Calu3 (cell line): ENCODE data around the gene IFT88. TPM values are rescaled to one million over a fixed set of nuclear protein-coding genes. Genes with fewer than 3 reads are reported as not detected.

Source experiments
- BruUV-seq: library from RNA; stranded (reverse); fragments of 400-500 nt; replicated peaks from 2 replicates; lab custom pipeline; 2021; lab: Mats Ljungman, UMichigan
- CTCF ChIA-PET: fragments of 300-600 bp; sonication (Branson Sonifier 250); formaldehyde crosslinking; loops from one replicate; lab custom pipeline; 2022; ENCODE audit warnings: antibody characterized with exemption; lab: Charles Lee
- DNase-seq: peaks from one replicate; pipeline ENCODE4 v3.0.0; 2022
- H3K27ac Mint-ChIP-seq: one replicate; pipeline ENCODE4 v1.8.0; 2022; ENCODE audit warnings: mixed read lengths; ENCODE audit not compliant: unreplicated experiment
- H3K27me3 Mint-ChIP-seq: one replicate; pipeline ENCODE4 v1.8.0; 2022; ENCODE audit warnings: mixed read lengths; ENCODE audit not compliant: unreplicated experiment
- H3K36me3 Mint-ChIP-seq: one replicate; pipeline ENCODE4 v1.8.0; 2022; ENCODE audit warnings: mild to moderate bottlenecking, moderate library complexity, mixed read lengths; ENCODE audit not compliant: insufficient read depth, unreplicated experiment
- H3K4me1 Mint-ChIP-seq: one replicate; pipeline ENCODE4 v1.8.0; 2022; ENCODE audit warnings: mild to moderate bottlenecking, low read depth, mixed read lengths; ENCODE audit not compliant: unreplicated experiment
- H3K4me3 Mint-ChIP-seq: one replicate; pipeline ENCODE4 v1.8.0; 2022; ENCODE audit warnings: mild to moderate bottlenecking, low read depth, moderate library complexity, mixed read lengths; ENCODE audit not compliant: unreplicated experiment
- H3K9me3 Mint-ChIP-seq: one replicate; pipeline ENCODE4 v1.8.0; 2022; ENCODE audit warnings: low read depth, mixed read lengths; ENCODE audit not compliant: unreplicated experiment
- intact Hi-C: fragments of 100-400 bp; cut with micrococcal nuclease; formaldehyde crosslinking; loops from one replicate; pipeline ENCODE4 v1.10.0; 2022; ENCODE audit not compliant: unreplicated experiment
- total RNA-seq: library from RNA; stranded (reverse); gene quantifications from 2 replicates; pipeline ENCODE4 v1.2.3, GENCODE V29; 2022
- TF ChIP-seq, protein P1 (sequence below): fragments of 200-600 bp; IDR thresholded peaks from one replicate; pipeline ENCODE4 v1.8.0; 2022; ENCODE audit warnings: antibody characterized with exemption; ENCODE audit not compliant: unreplicated experiment

IFT88 gene
- total RNA-seq, 1 experiment from 2014 or later: 13.6 TPM

DNA sequence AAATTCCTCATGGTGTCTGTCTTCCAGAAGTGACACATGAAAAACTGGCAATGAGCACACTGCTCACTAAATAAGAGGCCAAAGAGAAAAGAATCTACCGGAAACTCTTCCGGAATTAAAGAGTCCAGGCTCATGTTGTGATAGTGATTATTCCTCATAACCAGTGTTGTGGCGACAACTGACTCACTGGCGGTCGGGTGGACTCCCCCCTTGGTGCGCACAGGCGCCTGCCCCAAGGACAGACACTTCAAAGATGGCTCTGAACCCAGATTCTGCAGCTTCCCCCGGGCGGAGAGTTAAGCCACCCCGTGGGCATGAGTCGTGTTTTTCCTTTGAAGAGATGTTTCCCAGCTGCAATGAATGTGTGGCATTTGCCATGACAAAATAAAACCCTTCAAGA lies 146.8 kb downstream of the IFT88 start:
- CTCF ChIA-PET: no interaction called here
- BruUV-seq: no TSS peak
- Mint-ChIP-seq H3K27ac (no peak overlapping the region), H3K36me3 (no peaks in the 10 kb centered on the region), H3K4me1 (peaks cover 18% of the 10 kb centered on the region), H3K9me3 (no peaks in the 10 kb centered on the region), H3K4me3 (no peak overlapping the region), H3K27me3 (peaks cover 23% of the 10 kb centered on the region)
- intact Hi-C loops: loop anchor here (2.0 to 5.0 kb wide), 2 partner anchors 115 to 216 kb away; no protein-coding TSS in a partner anchor
- TF ChIP-seq, protein P1, sequence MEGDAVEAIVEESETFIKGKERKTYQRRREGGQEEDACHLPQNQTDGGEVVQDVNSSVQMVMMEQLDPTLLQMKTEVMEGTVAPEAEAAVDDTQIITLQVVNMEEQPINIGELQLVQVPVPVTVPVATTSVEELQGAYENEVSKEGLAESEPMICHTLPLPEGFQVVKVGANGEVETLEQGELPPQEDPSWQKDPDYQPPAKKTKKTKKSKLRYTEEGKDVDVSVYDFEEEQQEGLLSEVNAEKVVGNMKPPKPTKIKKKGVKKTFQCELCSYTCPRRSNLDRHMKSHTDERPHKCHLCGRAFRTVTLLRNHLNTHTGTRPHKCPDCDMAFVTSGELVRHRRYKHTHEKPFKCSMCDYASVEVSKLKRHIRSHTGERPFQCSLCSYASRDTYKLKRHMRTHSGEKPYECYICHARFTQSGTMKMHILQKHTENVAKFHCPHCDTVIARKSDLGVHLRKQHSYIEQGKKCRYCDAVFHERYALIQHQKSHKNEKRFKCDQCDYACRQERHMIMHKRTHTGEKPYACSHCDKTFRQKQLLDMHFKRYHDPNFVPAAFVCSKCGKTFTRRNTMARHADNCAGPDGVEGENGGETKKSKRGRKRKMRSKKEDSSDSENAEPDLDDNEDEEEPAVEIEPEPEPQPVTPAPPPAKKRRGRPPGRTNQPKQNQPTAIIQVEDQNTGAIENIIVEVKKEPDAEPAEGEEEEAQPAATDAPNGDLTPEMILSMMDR: no peak
- DNase-seq: no peak

DNA sequence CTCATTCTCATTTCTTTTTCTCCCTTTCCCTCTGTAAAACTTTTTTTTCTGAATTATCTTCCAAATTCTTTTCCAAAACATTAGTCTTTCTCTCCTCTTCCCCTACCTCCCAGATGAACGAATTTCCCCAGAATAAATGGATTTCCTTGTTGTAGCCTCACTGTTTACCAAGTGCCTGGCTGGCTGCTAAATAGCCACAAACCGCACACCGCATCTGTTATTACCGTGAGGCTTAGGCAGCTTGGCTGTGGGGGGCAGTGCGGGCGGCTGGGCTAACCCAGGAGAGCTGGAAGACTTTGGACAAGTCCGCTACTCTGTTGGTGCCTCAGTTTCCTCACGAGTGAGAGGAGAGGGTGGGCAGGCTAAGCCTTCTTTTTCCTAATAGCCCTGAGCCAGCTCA lies 147.2 kb downstream of the IFT88 start:
- H3K36me3 Mint-ChIP-seq: no peaks in the 10 kb centered on the region
- no peak overlapping the region for H3K27ac Mint-ChIP-seq
- H3K4me3 Mint-ChIP-seq: no peak overlapping the region
- no peak for DNase-seq
- CTCF ChIA-PET: no interaction called here
- no TSS peak for BruUV-seq
- H3K4me1 Mint-ChIP-seq: peaks cover 18% of the 10 kb centered on the region
- TF ChIP-seq, protein P1: no peak
- no peaks in the 10 kb centered on the region for H3K9me3 Mint-ChIP-seq
- intact Hi-C loops: loop anchor here (5.0 kb wide), 1 partner anchor 217 kb away; no protein-coding TSS in a partner anchor
- peaks cover 23% of the 10 kb centered on the region for H3K27me3 Mint-ChIP-seq

DNA sequence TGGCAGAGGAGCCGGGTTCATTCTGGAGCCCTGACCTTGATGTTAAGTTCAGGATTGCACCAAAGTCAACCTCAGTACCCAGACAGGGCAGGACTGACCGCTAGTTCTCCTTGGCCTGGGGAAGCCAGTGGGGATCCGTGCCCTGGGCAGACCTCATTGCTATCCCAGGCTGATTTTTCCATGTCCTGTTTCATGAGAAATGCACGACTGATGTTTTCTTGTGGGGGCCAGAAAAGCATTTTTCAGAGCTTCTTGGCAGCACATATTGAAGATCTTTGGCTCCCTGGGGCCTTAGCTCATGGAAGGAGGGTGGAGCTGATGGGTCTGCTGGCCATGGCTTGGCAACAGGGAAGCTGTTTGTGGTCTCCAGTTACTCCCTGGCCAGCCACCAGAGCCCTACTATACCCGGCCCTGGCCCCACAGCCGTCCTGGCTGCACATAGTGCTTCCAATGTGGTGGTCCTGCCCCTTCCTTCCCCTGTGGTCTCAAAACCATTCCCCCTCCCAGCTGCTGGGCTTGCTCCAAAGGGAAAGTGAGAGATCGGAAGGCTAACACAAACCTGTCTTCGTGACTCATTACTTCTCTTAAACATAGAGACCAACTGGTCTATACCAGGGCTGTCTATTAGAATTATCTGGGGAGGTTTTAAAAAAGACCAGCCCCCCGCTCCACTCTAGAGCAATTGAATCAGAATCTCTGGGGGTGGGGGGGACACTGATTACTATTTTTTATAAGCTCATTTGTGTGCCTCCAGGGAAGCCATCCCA lies 147.8 kb downstream of the IFT88 start:
- no TSS peak for BruUV-seq
- CTCF ChIA-PET: interaction anchor here (0.5 kb wide), 1 partner anchor 136 kb away, joined by 6 read pairs; no protein-coding TSS in a partner anchor
- TF ChIP-seq, protein P1: no peak
- H3K9me3 Mint-ChIP-seq: no peaks in the 10 kb centered on the region
- H3K4me3 Mint-ChIP-seq: no peak overlapping the region
- peaks cover 18% of the 10 kb centered on the region for H3K4me1 Mint-ChIP-seq
- H3K36me3 Mint-ChIP-seq: no peaks in the 10 kb centered on the region
- no peak overlapping the region for H3K27ac Mint-ChIP-seq
- intact Hi-C loops: loop anchor here (5.0 kb wide), 1 partner anchor 217 kb away; no protein-coding TSS in a partner anchor
- no peak for DNase-seq
- H3K27me3 Mint-ChIP-seq: peaks cover 23% of the 10 kb centered on the region

DNA sequence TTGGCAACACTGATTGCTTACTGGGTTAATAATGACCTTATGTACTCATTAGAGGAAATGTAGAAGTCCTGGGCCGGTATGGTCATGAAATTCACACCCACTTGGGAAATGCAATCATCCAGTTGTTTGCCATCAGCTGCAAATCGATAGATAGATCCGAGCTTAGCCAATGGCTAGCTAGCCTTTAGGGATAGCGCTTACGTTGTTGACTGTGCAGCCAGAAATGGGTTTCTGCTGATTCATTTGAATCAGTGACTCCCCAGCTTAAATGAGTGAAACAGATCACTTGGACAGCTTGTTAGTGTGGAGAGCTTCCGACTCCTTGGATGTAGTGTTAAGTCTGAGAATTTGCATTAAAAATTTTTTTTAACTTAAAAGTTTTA lies 148.4 kb downstream of the IFT88 start:
- intact Hi-C loops: no loop called here
- no TSS peak for BruUV-seq
- Mint-ChIP-seq H3K9me3 (no peaks in the 10 kb centered on the region), H3K36me3 (no peaks in the 10 kb centered on the region), H3K4me1 (peaks cover 18% of the 10 kb centered on the region), H3K27ac (no peak overlapping the region), H3K27me3 (peaks cover 23% of the 10 kb centered on the region), H3K4me3 (no peak overlapping the region)
- TF ChIP-seq, protein P1: no peak
- no peak for DNase-seq
- CTCF ChIA-PET: interaction anchor here (0.5 kb wide), 1 partner anchor 137 kb away, joined by 6 read pairs; no protein-coding TSS in a partner anchor
